BE2C (cell line): ENCODE data around the gene MUS81.

Experiments
- DNase-seq: peaks from one replicate; pipeline ENCODE4 v3.0.0-alpha.2; 2020
- H3K27me3 ChIP-seq: fragments of 250-450 bp; sonication (Bioruptor Pico); 2 replicates; pipeline ENCODE4 v1.5.1; 2020; ENCODE audit warnings: mild to moderate bottlenecking
- H3K36me3 ChIP-seq: fragments of 250-450 bp; sonication (Bioruptor Pico); 2 replicates; pipeline ENCODE4 v1.5.1; 2020; ENCODE audit warnings: mild to moderate bottlenecking
- H3K4me1 ChIP-seq: fragments of 250-450 bp; sonication (Bioruptor Pico); 2 replicates; pipeline ENCODE4 v1.5.1; 2020
- H3K4me3 ChIP-seq: 2 replicates; pipeline ENCODE4 v1.5.1; 2011; ENCODE audit warnings: low read depth, low read length
- H3K9me3 ChIP-seq: fragments of 250-450 bp; sonication (Bioruptor Pico); 2 replicates; pipeline ENCODE4 v1.5.1; 2020
- CTCF ChIP-seq: IDR thresholded peaks from 2 replicates; pipeline ENCODE4 v1.5.1; 2012; ENCODE audit warnings: mild to moderate bottlenecking, low read depth, low read length

MUS81 gene

GRCh38 chr11:65899356-65900124 is 39.3 kb downstream of the MUS81 start:
- Histone ChIP-seq H3K9me3 (no peaks in the 10 kb centered on the region; the same call in 1 of the 2 replicates), H3K4me1 (no peaks in the 10 kb centered on the region), H3K36me3 (no peaks in the 10 kb centered on the region), H3K27me3 (peaks cover 56% of the 10 kb centered on the region), H3K4me3 (no peak overlapping the region)
- TF ChIP-seq CTCF: no peak
- peak; percentile 47 for DNase-seq

- no peaks in the 10 kb centered on the region for H3K4me1 ChIP-seq
- peaks cover 56% of the 10 kb centered on the region for H3K27me3 ChIP-seq
These were observed 40.1 kb downstream of the MUS81 start, which contains the start of gene FOSL1 for GRCh38 chr11:65900125-65900898. Gene FOSL1, minus strand, starts transcription at chr11:65900388. Its CDS starts 49 bp downstream, at chr11:65900339.

GRCh38 chr11:65900899-65901180 is 40.6 kb downstream of the MUS81 start:
- no peaks in the 10 kb centered on the region; the same call in 1 of the 2 replicates for H3K9me3 ChIP-seq
- H3K27me3 ChIP-seq: peaks cover 56% of the 10 kb centered on the region
- no peaks in the 10 kb centered on the region for H3K36me3 ChIP-seq
- TF ChIP-seq CTCF: no peak
- no peak for DNase-seq
- H3K4me3 ChIP-seq: no peak overlapping the region
- H3K4me1 ChIP-seq: no peaks in the 10 kb centered on the region

More at GRCh38 chr11:65900125-65900898, 40.1 kb downstream of the MUS81 start, which contains the start of gene FOSL1:
- Histone ChIP-seq H3K9me3 (no peaks in the 10 kb centered on the region; the same call in 1 of the 2 replicates), H3K4me3 (peak within 1 kb of the TSS; percentile 25), H3K36me3 (no peaks in the 10 kb centered on the region)
- TF ChIP-seq CTCF: no peak
- no peak for DNase-seq

- no peak for DNase-seq
- Histone ChIP-seq H3K4me3 (no peak overlapping the region), H3K36me3 (no peaks in the 10 kb centered on the region), H3K4me1 (no peaks in the 10 kb centered on the region), H3K9me3 (no peaks in the 10 kb centered on the region; the same call in 1 of the 2 replicates), H3K27me3 (peaks cover 66% of the 10 kb centered on the region)
- no peak for TF ChIP-seq CTCF
These were observed 42.8 kb downstream of the MUS81 start for GRCh38 chr11:65903068-65903481.

GRCh38 chr11:65903715-65904114 is 43.5 kb downstream of the MUS81 start:
- H3K36me3 ChIP-seq: no peaks in the 10 kb centered on the region
- no peak for TF ChIP-seq CTCF
- H3K27me3 ChIP-seq: peaks cover 60% of the 10 kb centered on the region
- DNase-seq: no peak
- no peaks in the 10 kb centered on the region for H3K4me1 ChIP-seq
- H3K4me3 ChIP-seq: no peak overlapping the region
- H3K9me3 ChIP-seq: no peaks in the 10 kb centered on the region; the same call in 1 of the 2 replicates

- Histone ChIP-seq H3K4me1 (no peaks in the 10 kb centered on the region), H3K9me3 (no peaks in the 10 kb centered on the region), H3K4me3 (no peak overlapping the region), H3K36me3 (no peaks in the 10 kb centered on the region), H3K27me3 (peaks cover 31% of the 10 kb centered on the region)
- no peak for TF ChIP-seq CTCF
- no peak for DNase-seq
These were observed 46.4 kb downstream of the MUS81 start for GRCh38 chr11:65906602-65907001.
